Cardiac muscle cell (in vitro differentiated cells and primary cell): ENCODE results near the gene LY6G6C. TPM values are rescaled to one million over a fixed set of nuclear protein-coding genes. Genes with fewer than 3 reads are reported as not detected.

ENCODE experiments used
- DNase-seq, 2 donors: peaks; one replicate each; pipeline versions ENCODE4 v3.0.0 to v3.0.0-alpha.2; 2010 to 2017; ENCODE audit warnings: low read depth in 1 of 2, low spot score in 1 of 2
- H3K27ac ChIP-seq: fragments of 200-600 bp; sonication (generic); 2 replicates; pipeline ENCODE4 v1.5.1; 2016
- H3K27me3 ChIP-seq: fragments of 200-600 bp; sonication (generic); 2 replicates; pipeline ENCODE4 v1.6.0; 2016; ENCODE audit warnings: control low read depth
- H3K36me3 ChIP-seq: fragments of 200-600 bp; sonication (generic); 2 replicates; pipeline ENCODE4 v1.5.1; 2016; ENCODE audit warnings: control low read depth
- H3K4me1 ChIP-seq: fragments of 200-600 bp; sonication (generic); 2 replicates; pipeline ENCODE4 v1.8.1; 2017; ENCODE audit warnings: low read depth, mild to moderate bottlenecking, mixed run types
- H3K4me3 ChIP-seq: fragments of 200-600 bp; sonication (generic); 2 replicates; pipeline ENCODE4 v1.5.1; 2016; ENCODE audit warnings: mild to moderate bottlenecking
- H3K9me3 ChIP-seq: fragments of 200-600 bp; sonication (generic); 2 replicates; pipeline ENCODE4 v1.5.1; 2017; ENCODE audit warnings: low read depth, mild to moderate bottlenecking, control low read depth
- CTCF ChIP-seq: IDR thresholded peaks from 2 replicates; pipeline ENCODE4 v1.5.1; 2012; ENCODE audit warnings: low read depth, mild to moderate bottlenecking, low read length
- polyA plus RNA-seq: library from polyadenylated mRNA; unstranded; fragments of >200 nt; fragmentation: Nextera tagmentation; extraction: Ambion mirVana; gene quantifications from 2 replicates; pipeline ENCODE4 v1.2.1, GENCODE V29; 2016
- total RNA-seq: library from RNA; depleted of rRNA; stranded (reverse); fragments of >200 nt; gene quantifications from 2 replicates; pipeline ENCODE4 v1.2.3, GENCODE V29; 2016

Gene LY6G6C
- total and polyA plus RNA-seq, 2 experiments from 2014 or later, result not detected

- H3K27me3 ChIP-seq, result no peaks in the 10 kb centered on the region
These were observed 3.9 kb downstream of the LY6G6C start for GRCh38 chr6:31717499-31718222.

GRCh38 chr6:31715022-31715958, 6.3 kb downstream of the LY6G6C start, which contains the start of gene LY6G6D:
Gene LY6G6D (plus strand): TSS chr6:31715348. CDS start chr6:31715356, 8 bp downstream.
- peaks cover 11% of the 10 kb centered on the region for H3K4me1 ChIP-seq
- no peaks in the 10 kb centered on the region for H3K36me3 ChIP-seq
- no peaks in the 10 kb centered on the region for H3K9me3 ChIP-seq
- TF ChIP-seq CTCF, result no peak
- no peak within 1 kb of the TSS for H3K4me3 ChIP-seq
- no peak for DNase-seq
- no peak within 1 kb of the TSS for H3K27ac ChIP-seq
- no peaks in the 10 kb centered on the region for H3K27me3 ChIP-seq

More at GRCh38 chr6:31717499-31718222, 3.9 kb downstream of the LY6G6C start:
- Histone ChIP-seq H3K4me3 (no peak overlapping the region), H3K9me3 (no peaks in the 10 kb centered on the region), H3K27ac (no peak overlapping the region), H3K4me1 (peaks cover 11% of the 10 kb centered on the region), H3K36me3 (no peaks in the 10 kb centered on the region)
- no peak for TF ChIP-seq CTCF
- peak in 1 of 2 donors; percentile 25 for DNase-seq

- TF ChIP-seq CTCF, result no peak
- H3K9me3 ChIP-seq, result no peaks in the 10 kb centered on the region
- no peak overlapping the region for H3K27ac ChIP-seq
- H3K27me3 ChIP-seq, result no peaks in the 10 kb centered on the region
- no peaks in the 10 kb centered on the region for H3K36me3 ChIP-seq
- no peak for DNase-seq
- no peak overlapping the region for H3K4me3 ChIP-seq
- H3K4me1 ChIP-seq, result peaks cover 11% of the 10 kb centered on the region
These were observed 7.4 kb downstream of the LY6G6C start for GRCh38 chr6:31713991-31714684.

- Histone ChIP-seq H3K4me3 (no peak overlapping the region), H3K4me1 (peaks cover 11% of the 10 kb centered on the region), H3K36me3 (no peaks in the 10 kb centered on the region), H3K27ac (no peak overlapping the region), H3K9me3 (no peaks in the 10 kb centered on the region), H3K27me3 (no peaks in the 10 kb centered on the region)
- no peak for DNase-seq
- no peak for TF ChIP-seq CTCF
These were observed 8.1 kb downstream of the LY6G6C start for GRCh38 chr6:31713465-31713864.

GRCh38 chr6:31712296-31712695, 9.2 kb downstream of the LY6G6C start:
- Histone ChIP-seq H3K36me3 (no peaks in the 10 kb centered on the region), H3K9me3 (no peaks in the 10 kb centered on the region), H3K4me3 (no peak overlapping the region), H3K4me1 (peaks cover 11% of the 10 kb centered on the region), H3K27ac (no peak overlapping the region), H3K27me3 (no peaks in the 10 kb centered on the region)
- DNase-seq, result no peak
- no peak for TF ChIP-seq CTCF
